Measurements from ENCODE around the gene ARHGEF28. TPM values are rescaled to one million over a fixed set of nuclear protein-coding genes. Genes with fewer than 3 reads are reported as not detected.

Gene ARHGEF28
- total and polyA plus RNA-seq, 10 of the 15 experiments (the other 5 are each of a cell fraction or from before 2014, with no cell fraction given): 0.10 to 0.72 (median 0.22) TPM; not detected in 2

DNA sequence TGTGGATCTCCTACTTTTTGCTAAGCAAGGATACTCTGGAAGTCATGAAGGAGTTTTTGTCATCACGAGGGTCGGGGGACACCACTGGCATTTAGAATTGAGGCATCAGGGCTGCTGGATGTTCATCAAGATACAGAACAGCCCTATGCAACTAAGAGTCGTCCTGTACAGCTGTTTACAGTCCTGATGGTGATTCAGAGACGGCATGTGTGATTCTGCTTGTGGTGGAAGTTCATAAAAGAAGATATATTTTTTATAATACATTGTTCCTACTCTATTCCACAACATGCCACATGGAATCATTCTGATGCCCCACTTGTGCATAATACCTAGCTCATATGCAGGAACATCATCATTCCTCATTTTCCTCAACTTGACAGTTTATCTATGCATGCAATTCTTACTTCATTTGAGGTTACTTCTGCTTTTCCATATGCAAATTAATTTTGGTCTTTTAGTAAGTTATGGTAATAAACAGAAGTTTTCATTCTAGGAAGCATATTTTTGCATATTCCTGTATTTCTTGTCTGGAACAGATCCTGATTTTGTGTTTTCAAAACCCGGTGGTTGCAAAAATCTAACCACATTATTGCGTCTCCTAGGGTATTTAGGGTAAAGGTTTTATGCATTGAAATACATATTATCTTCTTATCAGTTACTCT lies 155.2 kb downstream of the ARHGEF28 start (continued):
- no peak for TF ChIP-seq ZNF24 (IDR thresholded peaks at IDR 0.05)
- TF ChIP-seq RBBP5 (conservative IDR thresholded peaks at IDR 0.05): no peak
- no peak for TF ChIP-seq IKZF2 (IDR thresholded peaks at IDR 0.05)

DNA sequence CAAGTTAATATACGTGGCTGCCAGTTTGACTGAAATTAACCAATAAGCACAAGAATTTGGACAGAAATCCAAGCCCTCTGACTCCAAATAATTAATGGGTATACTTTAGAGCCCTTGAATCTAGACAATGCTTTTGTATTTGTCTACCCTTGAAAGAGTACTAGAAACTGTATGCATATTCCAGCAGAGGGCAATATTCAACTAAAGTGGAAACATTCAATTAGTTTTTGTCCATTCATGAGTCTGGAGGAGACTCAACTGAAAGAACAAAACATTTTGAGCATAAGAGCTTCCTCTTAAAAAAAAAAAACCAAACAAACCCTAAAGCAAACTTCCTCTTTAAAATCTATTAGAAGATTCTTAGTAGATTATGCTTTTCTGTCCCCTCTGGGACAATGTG lies 157.8 kb downstream of the ARHGEF28 start:
- ChIA-PET SMC1A (ENCODE audit: uncharacterized antibody, unreplicated experiment) (interaction anchor here (0.9 to 4.2 kb wide), 11 partner anchors 9 to 193 kb away, joined by 3 to 34 read pairs (median 4); no protein-coding TSS in a partner anchor), CTCF (interaction anchor here (0.6 to 4.8 kb wide), 13 partner anchors 9 to 202 kb away, joined by 3 to 38 read pairs (median 3); no protein-coding TSS in a partner anchor), POLR2A (no interaction called here), RAD21 (ENCODE audit: unreplicated experiment) (interaction anchor here (0.7 to 3.3 kb wide), 9 partner anchors 9 to 193 kb away, joined by 3 to 19 read pairs (median 6); no protein-coding TSS in a partner anchor)
- intact Hi-C loops (cut with micrococcal nuclease; ENCODE audit: unreplicated experiment) (no loop called here), in situ Hi-C loops (cut with MboI) (no loop called here)
- ATAC-seq (peak; percentile 74), FAIRE-seq (no peak), DNase-seq (ENCODE audit: low read depth, low spot score) (no peak)
- Histone ChIP-seq H2AFZ (ENCODE audit: control insufficient read depth, low read depth, low read length) (no peak overlapping the region), H3K27ac (ENCODE audit: control insufficient read depth, insufficient read depth) (no peak overlapping the region), H3K4me2 (ENCODE audit: control insufficient read depth, insufficient read depth) (no peak overlapping the region), H3K79me2 (ENCODE audit: control insufficient read depth, insufficient read depth, low read length) (no peaks in the 10 kb centered on the region), H3K36me3 (ENCODE audit: control insufficient read depth in 2 of 2, insufficient read depth in 2 of 2, low read length in 1 of 2) (no peaks in the 10 kb centered on the region), H4K20me1 (ENCODE audit: control insufficient read depth, insufficient read depth) (no peaks in the 10 kb centered on the region), H3K9me3 (replicated peaks; ENCODE audit: control insufficient read depth, insufficient read depth, low read length) (no peaks in the 10 kb centered on the region), H3K27me3 (replicated peaks in 1 of 2; ENCODE audit: control insufficient read depth in 2 of 2, insufficient read depth in 2 of 2, low read length in 1 of 2) (no peaks in the 10 kb centered on the region; a peak in 1 of 4 replicates), H3K4me1 (ENCODE audit: control insufficient read depth, insufficient read depth, low read length) (no peaks in the 10 kb centered on the region), H3K9ac (ENCODE audit: control insufficient read depth, insufficient read depth, low read length) (no peak overlapping the region), H3K4me3 (no peak overlapping the region)
- TF ChIP-seq, protein P1, sequence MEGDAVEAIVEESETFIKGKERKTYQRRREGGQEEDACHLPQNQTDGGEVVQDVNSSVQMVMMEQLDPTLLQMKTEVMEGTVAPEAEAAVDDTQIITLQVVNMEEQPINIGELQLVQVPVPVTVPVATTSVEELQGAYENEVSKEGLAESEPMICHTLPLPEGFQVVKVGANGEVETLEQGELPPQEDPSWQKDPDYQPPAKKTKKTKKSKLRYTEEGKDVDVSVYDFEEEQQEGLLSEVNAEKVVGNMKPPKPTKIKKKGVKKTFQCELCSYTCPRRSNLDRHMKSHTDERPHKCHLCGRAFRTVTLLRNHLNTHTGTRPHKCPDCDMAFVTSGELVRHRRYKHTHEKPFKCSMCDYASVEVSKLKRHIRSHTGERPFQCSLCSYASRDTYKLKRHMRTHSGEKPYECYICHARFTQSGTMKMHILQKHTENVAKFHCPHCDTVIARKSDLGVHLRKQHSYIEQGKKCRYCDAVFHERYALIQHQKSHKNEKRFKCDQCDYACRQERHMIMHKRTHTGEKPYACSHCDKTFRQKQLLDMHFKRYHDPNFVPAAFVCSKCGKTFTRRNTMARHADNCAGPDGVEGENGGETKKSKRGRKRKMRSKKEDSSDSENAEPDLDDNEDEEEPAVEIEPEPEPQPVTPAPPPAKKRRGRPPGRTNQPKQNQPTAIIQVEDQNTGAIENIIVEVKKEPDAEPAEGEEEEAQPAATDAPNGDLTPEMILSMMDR (IDR thresholded peaks at IDR 0.05 in 2 of 3, conservative IDR thresholded peaks at IDR 0.05 in 1 of 3; ENCODE audit: control insufficient read depth in 2 of 3, extremely low read depth in 1 of 3, insufficient read depth in 1 of 3, low read depth in 3 of 3, low read length in 3 of 3): peak; percentile 18 to 38 (median 29); a peak in 2 of 6 replicates
- TF ChIP-seq RAD51 (IDR thresholded peaks at IDR 0.05): no peak
- peak; percentile 24; the same call in 1 of the 2 replicates for TF ChIP-seq ZNF384 (IDR thresholded peaks at IDR 0.05; ENCODE audit: borderline replicate concordance, low read depth, low read length)
- whole genome bisulfite sequencing (ENCODE audit: insufficient coverage, insufficient replicate concordance, low lambda C conversion rate, missing lambda C conversion rate): 0% methylated on average over 1 of the region's 1 CpG
- BruUV-seq (replicated peaks): no TSS peak

All from GM12878 (cell line).